ENCODE measurements around the gene SIRPA.

SIRPA gene

DNA sequence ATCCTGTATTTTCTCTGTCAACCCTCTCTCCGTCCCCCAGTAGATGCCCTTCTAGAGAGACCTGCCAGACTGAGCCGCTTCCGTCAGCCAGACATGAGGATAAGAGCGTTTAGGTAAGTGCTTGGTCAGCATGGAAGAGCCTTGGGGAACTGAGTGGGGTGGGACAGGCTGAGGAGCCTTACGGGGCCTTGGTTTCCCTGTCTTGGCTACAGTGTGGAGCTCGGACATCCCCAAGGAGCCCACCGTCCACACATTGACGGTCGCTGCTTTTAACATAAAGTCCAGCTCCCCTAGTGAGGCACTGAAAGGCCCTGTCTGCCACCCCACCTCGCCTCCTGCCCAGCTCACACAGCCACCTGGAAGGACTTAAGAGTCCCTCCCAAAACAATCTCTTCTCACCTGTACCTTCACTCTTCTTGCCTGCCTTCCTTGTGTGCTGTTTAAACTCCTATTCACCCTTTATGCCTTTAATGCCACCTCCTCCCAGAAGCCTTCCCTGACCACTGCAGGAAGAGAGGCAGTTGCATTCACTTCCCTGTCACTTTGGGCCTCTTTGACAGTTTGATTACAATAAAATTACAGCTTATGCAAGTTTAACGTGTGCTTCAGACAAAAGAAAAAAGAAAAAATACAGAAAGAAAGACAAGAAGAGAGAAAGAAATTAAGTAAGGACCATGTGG is 56.4 kb downstream of the SIRPA start:
- no peak overlapping the region for H3K9ac ChIP-seq
- H3K79me2 ChIP-seq, result no peaks in the 10 kb centered on the region
- H3K4me3 ChIP-seq (ENCODE audit: low read depth, low read length), result no peak overlapping the region
- H3K9me3 ChIP-seq (ENCODE audit: control insufficient read depth, low read length), result no peaks in the 10 kb centered on the region
- H3K4me1 ChIP-seq, result no peaks in the 10 kb centered on the region
- H3K4me2 ChIP-seq (ENCODE audit: low read length), result no peak overlapping the region
- H3K36me3 ChIP-seq (ENCODE audit: control insufficient read depth, insufficient read depth, low read length), result no peaks in the 10 kb centered on the region
- H2AFZ ChIP-seq, result no peak overlapping the region
- TF ChIP-seq, protein P1, sequence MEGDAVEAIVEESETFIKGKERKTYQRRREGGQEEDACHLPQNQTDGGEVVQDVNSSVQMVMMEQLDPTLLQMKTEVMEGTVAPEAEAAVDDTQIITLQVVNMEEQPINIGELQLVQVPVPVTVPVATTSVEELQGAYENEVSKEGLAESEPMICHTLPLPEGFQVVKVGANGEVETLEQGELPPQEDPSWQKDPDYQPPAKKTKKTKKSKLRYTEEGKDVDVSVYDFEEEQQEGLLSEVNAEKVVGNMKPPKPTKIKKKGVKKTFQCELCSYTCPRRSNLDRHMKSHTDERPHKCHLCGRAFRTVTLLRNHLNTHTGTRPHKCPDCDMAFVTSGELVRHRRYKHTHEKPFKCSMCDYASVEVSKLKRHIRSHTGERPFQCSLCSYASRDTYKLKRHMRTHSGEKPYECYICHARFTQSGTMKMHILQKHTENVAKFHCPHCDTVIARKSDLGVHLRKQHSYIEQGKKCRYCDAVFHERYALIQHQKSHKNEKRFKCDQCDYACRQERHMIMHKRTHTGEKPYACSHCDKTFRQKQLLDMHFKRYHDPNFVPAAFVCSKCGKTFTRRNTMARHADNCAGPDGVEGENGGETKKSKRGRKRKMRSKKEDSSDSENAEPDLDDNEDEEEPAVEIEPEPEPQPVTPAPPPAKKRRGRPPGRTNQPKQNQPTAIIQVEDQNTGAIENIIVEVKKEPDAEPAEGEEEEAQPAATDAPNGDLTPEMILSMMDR (IDR thresholded peaks at IDR 0.05), result no peak
- H3K27ac ChIP-seq, result no peak overlapping the region
- H3K27me3 ChIP-seq (ENCODE audit: control insufficient read depth, insufficient read depth, low read length), result no peaks in the 10 kb centered on the region

DNA sequence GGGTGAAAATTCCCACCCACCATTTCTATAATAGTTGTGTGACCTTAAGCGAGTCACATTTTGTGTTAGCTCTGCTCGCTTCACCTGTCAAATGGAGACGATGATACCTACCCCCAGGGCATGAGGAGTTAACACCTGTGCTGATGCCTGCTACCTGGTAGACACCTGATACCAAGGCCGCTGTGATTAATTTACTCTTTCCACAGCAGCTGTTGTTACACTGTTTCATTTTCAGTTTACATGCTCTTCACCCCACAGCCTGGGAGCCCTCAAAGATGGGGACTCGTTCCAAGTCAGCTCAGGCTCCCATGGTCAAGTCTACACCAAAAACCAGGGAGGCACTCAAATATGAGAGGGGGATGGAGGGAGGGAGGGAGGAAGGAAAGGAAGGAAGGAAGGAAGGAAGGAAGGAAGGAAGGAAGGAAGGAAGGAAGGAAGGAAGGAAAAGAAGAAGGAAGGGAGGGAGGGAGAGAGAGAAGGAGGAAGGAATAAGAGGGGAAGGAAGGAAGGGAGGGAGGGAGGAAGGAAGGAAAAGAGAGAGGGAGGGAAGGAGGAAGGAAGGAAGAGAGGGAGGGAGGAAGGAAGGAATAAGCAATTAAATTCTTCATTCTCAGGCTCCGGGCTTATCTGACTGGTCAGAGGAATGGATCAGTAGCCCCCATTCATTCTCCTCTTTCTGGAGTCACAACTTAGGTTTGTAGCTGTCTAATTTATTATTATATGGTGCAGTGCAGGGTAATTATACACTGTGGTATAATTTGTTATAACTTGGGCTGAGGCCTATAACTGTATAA is 57.7 kb downstream of the SIRPA start:
- no peaks in the 10 kb centered on the region for H3K79me2 ChIP-seq
- TF ChIP-seq, protein P1 (IDR thresholded peaks at IDR 0.05), result no peak
- no peaks in the 10 kb centered on the region for H3K4me1 ChIP-seq
- H3K4me3 ChIP-seq (ENCODE audit: low read depth, low read length), result no peak overlapping the region
- no peak overlapping the region for H3K4me2 ChIP-seq (ENCODE audit: low read length)
- no peak overlapping the region for H3K9ac ChIP-seq
- H2AFZ ChIP-seq, result no peak overlapping the region
- H3K9me3 ChIP-seq (ENCODE audit: control insufficient read depth, low read length), result no peaks in the 10 kb centered on the region
- H3K36me3 ChIP-seq (ENCODE audit: control insufficient read depth, insufficient read depth, low read length), result no peaks in the 10 kb centered on the region
- no peak overlapping the region for H3K27ac ChIP-seq
- H3K27me3 ChIP-seq (ENCODE audit: control insufficient read depth, insufficient read depth, low read length), result no peaks in the 10 kb centered on the region

DNA sequence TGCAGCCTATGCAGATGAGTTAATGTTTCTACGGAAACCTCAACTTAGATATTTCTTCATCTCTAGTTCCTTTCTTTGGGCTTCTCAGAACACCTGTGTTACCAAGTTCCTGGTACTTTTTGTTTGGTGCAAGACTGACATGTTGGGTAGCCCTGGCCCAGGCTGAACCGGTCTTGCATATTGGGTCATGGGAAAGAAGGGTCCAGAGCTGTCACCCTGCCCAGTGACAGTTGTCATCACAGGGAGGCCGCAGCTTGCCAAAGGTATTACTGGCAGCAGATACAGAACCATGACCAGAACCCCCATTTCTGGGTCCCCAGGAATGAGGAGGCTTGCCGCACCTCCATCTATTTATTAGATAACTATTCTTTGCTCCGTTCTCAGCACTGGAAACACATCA is 58.4 kb downstream of the SIRPA start:
- Histone ChIP-seq H3K4me2 (ENCODE audit: low read length) (no peak overlapping the region), H3K79me2 (no peaks in the 10 kb centered on the region), H3K36me3 (ENCODE audit: control insufficient read depth, insufficient read depth, low read length) (no peaks in the 10 kb centered on the region), H3K4me3 (ENCODE audit: low read depth, low read length) (no peak overlapping the region), H3K4me1 (no peaks in the 10 kb centered on the region), H3K9ac (no peak overlapping the region), H3K9me3 (ENCODE audit: control insufficient read depth, low read length) (no peaks in the 10 kb centered on the region), H2AFZ (no peak overlapping the region), H3K27me3 (ENCODE audit: control insufficient read depth, insufficient read depth, low read length) (no peaks in the 10 kb centered on the region), H3K27ac (no peak overlapping the region)
- TF ChIP-seq, protein P1 (IDR thresholded peaks at IDR 0.05), result no peak

DNA sequence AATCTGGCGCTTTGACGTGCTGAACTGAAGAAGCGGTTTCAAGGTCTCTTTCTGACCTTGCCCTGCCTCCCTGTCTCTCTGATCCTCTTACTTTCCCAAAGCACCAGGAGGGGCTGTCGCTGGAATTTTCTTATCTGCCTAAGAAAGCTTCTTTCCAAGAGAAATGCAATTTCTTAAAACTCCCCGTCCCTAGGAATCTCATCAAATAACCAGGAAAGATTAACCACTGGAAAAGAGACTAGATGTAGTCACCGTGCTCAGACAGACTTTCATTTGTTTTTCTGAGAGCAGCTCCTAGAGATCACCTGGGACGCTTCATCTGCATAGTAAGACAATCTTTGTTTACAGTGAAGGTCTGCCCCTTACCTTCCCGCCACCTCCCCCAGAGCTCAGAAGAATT is 60.0 kb downstream of the SIRPA start:
- H3K79me2 ChIP-seq, result no peaks in the 10 kb centered on the region
- no peaks in the 10 kb centered on the region for H3K4me1 ChIP-seq
- H2AFZ ChIP-seq, result no peak overlapping the region
- no peaks in the 10 kb centered on the region for H3K9me3 ChIP-seq (ENCODE audit: control insufficient read depth, low read length)
- TF ChIP-seq, protein P1 (IDR thresholded peaks at IDR 0.05), result no peak
- no peak overlapping the region for H3K27ac ChIP-seq
- no peak overlapping the region for H3K4me3 ChIP-seq (ENCODE audit: low read depth, low read length)
- no peaks in the 10 kb centered on the region for H3K27me3 ChIP-seq (ENCODE audit: control insufficient read depth, insufficient read depth, low read length)
- no peak overlapping the region for H3K4me2 ChIP-seq (ENCODE audit: low read length)
- no peaks in the 10 kb centered on the region for H3K36me3 ChIP-seq (ENCODE audit: control insufficient read depth, insufficient read depth, low read length)
- no peak overlapping the region for H3K9ac ChIP-seq

All from parathyroid adenoma (tissue), 2 donors.